Activated CD4-positive, CD25-positive, alpha-beta regulatory T cell treated with anti-CD3 and anti-CD28 coated beads, Interleukin-2, amount 50 U/mL, for 72 hours (primary cell): ENCODE data around the gene MED31.

Source experiments
- DNase-seq: peaks from one replicate; pipeline ENCODE4 v3.0.0; 2021

Gene MED31

GRCh38 chr17:6651919-6652452, 581 bp upstream of the MED31 start:
- DNase-seq, result no peak

GRCh38 chr17:6648181-6648580, 3.2 kb downstream of the MED31 start:
- no peak for DNase-seq

GRCh38 chr17:6643451-6644125, 7.8 kb downstream of the MED31 start:
- DNase-seq, result no peak

GRCh38 chr17:6642592-6642991, 8.8 kb downstream of the MED31 start:
- DNase-seq, result no peak

GRCh38 chr17:6641247-6641863, 10.1 kb downstream of the MED31 start:
- no peak for DNase-seq

- peak; percentile 96 for DNase-seq
Observed at GRCh38 chr17:6640536-6641246, 10.7 kb downstream of the MED31 start, which contains the start of the genes KIAA0753 and TXNDC17. Gene KIAA0753 (minus strand): TSS chr17:6640711. CDS start chr17:6635103, 5,608 bp downstream. Gene TXNDC17 (plus strand): TSS chr17:6641060. CDS start chr17:6641083, 23 bp downstream.

GRCh38 chr17:6639586-6640535, 11.5 kb downstream of the MED31 start:
- DNase-seq, result peak; percentile 50

GRCh38 chr17:6639014-6639585, 12.3 kb downstream of the MED31 start:
- DNase-seq, result no peak

GRCh38 chr17:6638046-6638908, 13.1 kb downstream of the MED31 start:
- DNase-seq, result no peak

GRCh38 chr17:6637458-6637840, 14.0 kb downstream of the MED31 start:
- DNase-seq, result no peak

GRCh38 chr17:6636616-6637457, 14.6 kb downstream of the MED31 start:
- no peak for DNase-seq

- DNase-seq, result no peak
Observed at GRCh38 chr17:6636105-6636504, 15.3 kb downstream of the MED31 start.

GRCh38 chr17:6633263-6633662, 18.1 kb downstream of the MED31 start:
- DNase-seq, result no peak

GRCh38 chr17:6632530-6632929, 18.9 kb downstream of the MED31 start:
- no peak for DNase-seq

GRCh38 chr17:6630390-6630789, 21.0 kb downstream of the MED31 start:
- DNase-seq, result no peak

GRCh38 chr17:6627019-6627418, 24.4 kb downstream of the MED31 start:
- no peak for DNase-seq

GRCh38 chr17:6626616-6627015, 24.8 kb downstream of the MED31 start:
- no peak for DNase-seq

GRCh38 chr17:6623941-6624340, 27.5 kb downstream of the MED31 start:
- DNase-seq, result no peak

- no peak for DNase-seq
Observed at GRCh38 chr17:6611231-6611630, 40.2 kb downstream of the MED31 start.

- no peak for DNase-seq
Observed at GRCh38 chr17:6610011-6610410, 41.4 kb downstream of the MED31 start.
